Ovary (tissue), 9 donors: ENCODE measurements around the gene METRN. TPM values are rescaled to one million over a fixed set of nuclear protein-coding genes. Genes with fewer than 3 reads are reported as not detected.
"Not testable (repeated sequence)": the region's sequence is repeated elsewhere in the genome, so short reads cannot be mapped to it uniquely, and the experiment has no call there.

ENCODE experiments used
- DNase-seq, 5 donors: peaks; one replicate each; pipeline ENCODE4 v3.0.0-alpha.2; 2019 to 2020
- H3K27ac ChIP-seq, 2 donors: fragments of 200-600 bp; one replicate each; pipeline versions ENCODE4 v1.5.1 to v1.8.0; 2019 to 2022
- H3K27me3 ChIP-seq: fragments of 200-600 bp; one replicate; pipeline ENCODE4 v1.8.0; 2022
- H3K36me3 ChIP-seq: fragments of 200-600 bp; sonication (generic); one replicate; pipeline ENCODE4 v1.5.1; 2019
- H3K4me1 ChIP-seq: one replicate; pipeline ENCODE4 v1.8.1; 2013; ENCODE audit warnings: mild to moderate bottlenecking, moderate library complexity; ENCODE audit not compliant: insufficient read depth
- H3K4me3 ChIP-seq: fragments of 200-600 bp; sonication (generic); one replicate; pipeline ENCODE4 v1.5.1; 2017
- H3K9me3 ChIP-seq, 2 donors: fragments of 200-600 bp in 1 of 2; sonication (generic) in 1 of 2; one replicate each; pipeline versions ENCODE4 v1.5.1 to v1.8.1; 2013 to 2019; ENCODE audit warnings: mild to moderate bottlenecking in 1 of 2, moderate library complexity in 1 of 2
- EP300 ChIP-seq: sonication (generic); formaldehyde crosslinking; IDR thresholded peaks from one replicate; pipeline ENCODE4 v1.6.1; 2017; ENCODE audit warnings: antibody characterized with exemption
- POLR2A ChIP-seq: fragments of 450-650 bp; IDR thresholded peaks from one replicate; pipeline ENCODE4 v1.6.1; 2017; ENCODE audit warnings: antibody characterized with exemption, mild to moderate bottlenecking, moderate library complexity
- WGBS, 3 donors: extraction: QIAGEN DNeasy Blood & Tissue Kit in 1 of 3; methylation state at CpG; one replicate each; pipeline versions ENCODE4 v1.1.5 to v1.1.7; 2013 to 2017; 5-methylcytosine and 5-hydroxymethylcytosine counted together
- intact Hi-C, 4 donors: fragments of 100-400 bp; cut with DNase I; formaldehyde crosslinking; loops; one replicate each; pipeline versions ENCODE4 v1.11.0 to v1.15.1; 2022 to 2023
- polyA plus RNA-seq, 2 donors: library from polyadenylated mRNA; stranded (reverse); fragments of 200-250 nt in 1 of 2; fragments of 350-450 nt in 1 of 2; fragmentation: Illumina TruSeq in 1 of 2; extraction: RNeasy Lipid Tissue Mini Kit (QIAGEN cat#74804) in 1 of 2; gene quantifications; one replicate each; pipeline ENCODE4 v1.2.3, GENCODE V29; 2013 to 2014
- total RNA-seq, 7 donors: library from RNA; depleted of rRNA in 2 of 7; stranded (reverse); fragments of >200 nt in 2 of 7; fragmentation: NEBNext Ultra II Directional in 3 of 7; extraction: Animal tissue kit (Norgen Biotek cat#: 25700) in 3 of 7; gene quantifications; one replicate each; pipeline versions ENCODE4 v1.1.0 to v1.2.4, GENCODE V29; 2016 to 2023
- TF ChIP-seq, protein P1 (sequence below), 3 donors: fragments of 450-650 bp in 2 of 3; fragments of 200-600 bp in 1 of 3; IDR thresholded peaks; one replicate each; pipeline versions ENCODE4 v1.5.1 to v1.8.0; 2016 to 2022; ENCODE audit warnings: antibody characterized with exemption in 3 of 3, mild to moderate bottlenecking in 1 of 3
- donor health status: DM: no; HTN: no; CAD: no; lungs with moderate emphysema.
- donor health status: DM: no; HTN: no; CAD: no.
- donor health status: Bipolar disorder and iron deficiency.
- donor health status: DM: yes; HTN: yes; CAD: no.
- donor health status: DM: no; HTN: no; CAD: no.
- donor health status: DM: yes; HTN: yes; CAD: no.

METRN gene
- total and polyA plus RNA-seq, 9 donors = 0.40 to 57.1 (median 10.4) TPM

DNA sequence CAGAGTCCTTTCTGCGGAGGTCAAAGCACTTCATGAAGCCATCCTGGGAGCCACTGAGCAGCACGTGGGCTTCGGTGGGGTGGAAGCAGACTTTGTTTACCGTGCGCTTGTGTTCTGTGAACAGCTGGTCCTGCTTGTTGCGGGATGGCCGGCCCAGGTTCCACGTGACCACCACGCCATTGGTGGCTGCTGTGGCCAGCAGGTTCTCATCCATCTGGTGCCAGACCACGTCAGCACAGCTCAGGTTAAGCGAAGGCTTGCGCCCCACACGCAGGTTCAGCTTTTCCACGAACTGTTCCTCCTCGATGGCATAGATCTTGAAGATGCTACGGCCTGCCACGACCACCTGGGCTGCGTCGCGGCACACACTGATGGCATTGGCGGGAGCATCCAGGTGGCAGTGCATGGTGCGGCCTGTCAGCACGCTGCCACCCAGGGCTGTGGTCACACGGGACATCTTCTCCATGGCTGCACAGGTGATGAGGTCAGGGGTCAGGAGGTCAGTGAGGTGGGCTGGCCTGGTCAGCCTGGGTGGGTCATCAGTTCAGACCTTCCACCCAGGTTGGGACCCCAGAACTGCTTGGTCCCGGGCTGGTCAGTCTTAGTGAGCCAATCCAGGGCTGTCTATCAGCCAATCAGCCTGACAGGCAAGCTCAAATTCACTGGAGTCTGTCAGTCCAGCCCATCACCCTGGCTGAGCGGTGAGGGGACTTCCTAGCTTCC, 25.6 kb upstream of the METRN start:
- H3K36me3 ChIP-seq = no peaks in the 10 kb centered on the region
- TF ChIP-seq EP300 = no peak
- TF ChIP-seq, protein P1, sequence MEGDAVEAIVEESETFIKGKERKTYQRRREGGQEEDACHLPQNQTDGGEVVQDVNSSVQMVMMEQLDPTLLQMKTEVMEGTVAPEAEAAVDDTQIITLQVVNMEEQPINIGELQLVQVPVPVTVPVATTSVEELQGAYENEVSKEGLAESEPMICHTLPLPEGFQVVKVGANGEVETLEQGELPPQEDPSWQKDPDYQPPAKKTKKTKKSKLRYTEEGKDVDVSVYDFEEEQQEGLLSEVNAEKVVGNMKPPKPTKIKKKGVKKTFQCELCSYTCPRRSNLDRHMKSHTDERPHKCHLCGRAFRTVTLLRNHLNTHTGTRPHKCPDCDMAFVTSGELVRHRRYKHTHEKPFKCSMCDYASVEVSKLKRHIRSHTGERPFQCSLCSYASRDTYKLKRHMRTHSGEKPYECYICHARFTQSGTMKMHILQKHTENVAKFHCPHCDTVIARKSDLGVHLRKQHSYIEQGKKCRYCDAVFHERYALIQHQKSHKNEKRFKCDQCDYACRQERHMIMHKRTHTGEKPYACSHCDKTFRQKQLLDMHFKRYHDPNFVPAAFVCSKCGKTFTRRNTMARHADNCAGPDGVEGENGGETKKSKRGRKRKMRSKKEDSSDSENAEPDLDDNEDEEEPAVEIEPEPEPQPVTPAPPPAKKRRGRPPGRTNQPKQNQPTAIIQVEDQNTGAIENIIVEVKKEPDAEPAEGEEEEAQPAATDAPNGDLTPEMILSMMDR (IDR thresholded peaks at IDR 0.05) = no peak
- no peak for TF ChIP-seq POLR2A
- no peaks in the 10 kb centered on the region for H3K9me3 ChIP-seq
- peaks cover 19% of the 10 kb centered on the region for H3K4me1 ChIP-seq
- DNase-seq = peak in 1 of 5 donors; percentile 49
- H3K27ac ChIP-seq = peak overlapping the region in 1 of 2 donors; percentile 71
- H3K27me3 ChIP-seq = no peaks in the 10 kb centered on the region
- peak overlapping the region; percentile 96 for H3K4me3 ChIP-seq
- intact Hi-C loops = no loop called here
- WGBS, 3 donors = 69 to 87% (median 72%) methylated on average over 25 to 26 of the region's 26 CpGs

DNA sequence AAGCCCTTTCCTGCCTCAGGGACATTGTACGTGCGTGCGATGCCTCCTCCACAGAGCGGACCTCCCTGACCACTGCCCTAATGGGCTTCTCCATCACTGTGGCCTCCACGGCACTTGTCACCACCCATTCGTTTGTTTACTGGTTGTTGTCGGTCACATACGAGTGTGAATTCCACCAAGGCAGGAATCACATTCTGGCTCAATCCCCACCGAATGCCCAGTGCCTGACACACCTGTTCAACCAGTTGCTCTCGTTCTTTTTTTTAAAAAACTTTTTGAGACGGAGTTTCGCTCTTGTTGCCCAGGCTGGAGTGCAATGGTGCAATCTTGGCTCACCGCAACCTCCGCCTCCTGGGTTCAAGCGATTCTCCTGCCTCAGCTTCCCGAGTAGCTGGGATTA, 23.7 kb upstream of the METRN start:
- DNase-seq, H3K9me3 ChIP-seq, H3K4me3 ChIP-seq, intact Hi-C loops, H3K36me3 ChIP-seq, H3K27me3 ChIP-seq, H3K27ac ChIP-seq: not testable (repeated sequence)
- peaks cover 21% of the 10 kb centered on the region for H3K4me1 ChIP-seq
- WGBS, 3 donors = 83 to 89% (median 84%) methylated on average over 16 of the region's 16 CpGs

DNA sequence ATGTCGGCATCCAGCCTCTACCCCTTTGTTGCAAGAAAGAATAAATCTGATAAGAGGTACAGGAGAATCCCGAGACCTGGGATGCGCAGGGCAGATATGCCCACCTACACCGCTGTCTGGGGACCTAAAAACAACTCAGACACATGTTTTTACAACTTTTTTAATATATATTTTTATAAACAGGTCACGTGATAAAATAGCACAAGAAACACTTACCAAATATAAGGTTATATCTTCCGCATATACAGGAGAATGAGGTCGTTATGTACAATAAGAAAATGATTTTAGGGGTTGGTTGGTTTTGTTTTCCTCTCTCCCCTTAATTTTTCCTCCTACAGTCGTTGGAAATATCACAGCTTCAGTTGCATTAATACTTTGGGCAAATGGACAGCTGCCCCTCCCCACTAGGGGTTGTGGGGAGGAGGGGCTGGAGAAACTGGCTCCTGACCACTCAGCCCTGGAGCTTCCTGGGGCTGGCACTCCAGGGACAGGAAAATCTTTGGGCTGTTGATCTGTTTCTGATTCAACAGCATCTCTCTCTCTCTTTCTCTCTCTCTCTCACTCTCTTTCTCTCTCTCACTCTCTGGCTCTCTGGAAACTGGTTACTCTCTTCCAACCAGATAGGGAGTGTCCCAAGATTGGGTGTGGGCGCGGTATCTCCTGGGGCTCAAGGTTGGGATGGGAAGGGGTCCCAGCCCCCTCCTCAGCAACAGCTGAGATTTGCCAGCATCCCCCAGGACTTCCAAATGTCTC, 22.4 kb upstream of the METRN start:
- Histone ChIP-seq H3K36me3 (no peaks in the 10 kb centered on the region), H3K9me3 (no peaks in the 10 kb centered on the region), H3K4me3 (no peak overlapping the region), H3K27ac (no peak overlapping the region), H3K27me3 (no peaks in the 10 kb centered on the region), H3K4me1 (peaks cover 21% of the 10 kb centered on the region)
- TF ChIP-seq, protein P1 (IDR thresholded peaks at IDR 0.05) = no peak
- TF ChIP-seq POLR2A (no peak), EP300 (no peak)
- 67 to 68% (median 68%) methylated on average over 10 of the region's 10 CpGs for WGBS, 3 donors
- intact Hi-C loops = no loop called here
- no peak for DNase-seq

DNA sequence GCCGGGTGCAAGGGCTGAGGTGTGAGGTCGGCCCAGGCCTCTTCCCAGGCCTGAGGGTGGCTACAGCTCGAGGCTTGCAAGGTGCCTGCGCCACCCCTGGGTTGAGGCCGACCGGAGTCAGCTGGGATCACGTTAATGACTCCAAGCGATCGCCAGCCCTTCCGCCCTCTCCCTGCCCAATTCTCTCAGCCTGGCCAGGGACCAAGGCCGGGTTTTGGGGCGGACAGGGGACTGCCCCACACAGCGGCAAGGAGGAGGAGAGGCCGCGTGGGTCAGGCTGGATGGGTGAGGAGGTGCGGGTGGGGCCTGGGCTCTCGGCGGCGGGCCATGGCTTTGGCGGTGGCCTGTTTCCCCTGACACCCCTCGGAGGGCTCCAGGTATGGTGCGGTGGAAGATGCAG, 21.6 kb upstream of the METRN start:
- peaks cover 21% of the 10 kb centered on the region for H3K4me1 ChIP-seq
- no peaks in the 10 kb centered on the region for H3K27me3 ChIP-seq
- H3K27ac ChIP-seq = no peak overlapping the region
- no peaks in the 10 kb centered on the region for H3K9me3 ChIP-seq
- no peaks in the 10 kb centered on the region for H3K36me3 ChIP-seq
- DNase-seq = no peak
- WGBS, 3 donors = 23 to 35% (median 32%) methylated on average over 17 to 22 of the region's 22 CpGs
- TF ChIP-seq, protein P1 (IDR thresholded peaks at IDR 0.05) = no peak
- no peak for TF ChIP-seq EP300
- no peak for TF ChIP-seq POLR2A
- H3K4me3 ChIP-seq = no peak overlapping the region
- intact Hi-C loops = no loop called here

DNA sequence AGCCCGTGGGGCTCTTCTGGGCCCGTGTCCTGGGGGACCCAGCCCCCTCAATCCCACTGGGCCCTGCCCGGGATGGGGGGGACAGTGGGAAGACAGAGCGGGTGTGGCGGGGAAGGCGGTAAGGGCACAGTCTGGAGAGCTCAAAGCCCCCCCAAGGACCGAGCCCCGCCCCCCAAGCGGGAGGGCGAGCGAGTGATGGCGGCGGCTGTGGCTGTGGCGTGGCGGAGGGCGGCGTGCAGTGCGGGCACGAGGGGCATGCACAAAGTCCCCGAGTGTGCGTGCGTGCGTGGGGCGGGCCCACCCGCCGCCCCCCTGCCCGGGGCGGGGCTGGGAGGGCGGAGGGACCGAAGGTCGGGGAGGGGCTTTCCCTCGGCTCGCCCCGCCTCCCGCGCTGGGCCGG, 21.2 kb upstream of the METRN start:
- H3K27ac ChIP-seq = no peak overlapping the region
- no peak overlapping the region for H3K4me3 ChIP-seq
- H3K4me1 ChIP-seq = peaks cover 19% of the 10 kb centered on the region
- H3K27me3 ChIP-seq = no peaks in the 10 kb centered on the region
- intact Hi-C loops = no loop called here
- DNase-seq = no peak
- TF ChIP-seq EP300 (no peak), POLR2A (no peak)
- TF ChIP-seq, protein P1 (IDR thresholded peaks at IDR 0.05) = no peak
- WGBS, 3 donors = 2 to 4% (median 4%) methylated on average over 15 to 37 of the region's 37 CpGs
- H3K36me3 ChIP-seq = no peaks in the 10 kb centered on the region
- H3K9me3 ChIP-seq = no peaks in the 10 kb centered on the region
